Smooth muscle cell (in vitro differentiated cells): Measurements from ENCODE around the gene FLYWCH1. TPM values are rescaled to one million over a fixed set of nuclear protein-coding genes. Genes with fewer than 3 reads are reported as not detected.

Experiments
- DNase-seq: peaks from one replicate; lab custom pipeline; 2025; ENCODE audit not compliant: unreplicated experiment; lab: John Stamatoyannopoulos, UW
- H2AFZ ChIP-seq: fragments of 200-600 bp; sonication (generic); 2 replicates; pipeline ENCODE4 v1.6.0; 2016; ENCODE audit warnings: antibody characterized with exemption, low read depth, mild to moderate bottlenecking
- H3F3A ChIP-seq: fragments of 200-600 bp; sonication (generic); 2 replicates; pipeline ENCODE4 v1.6.0; 2017; ENCODE audit warnings: antibody characterized with exemption, low read depth
- H3K27ac ChIP-seq: fragments of 200-600 bp; sonication (generic); 2 replicates; pipeline ENCODE4 v1.5.1; 2016; ENCODE audit warnings: low read depth, mild to moderate bottlenecking
- H3K27me3 ChIP-seq: fragments of 200-600 bp; sonication (generic); 2 replicates; pipeline ENCODE4 v1.6.1; 2016; ENCODE audit warnings: low read depth, mild to moderate bottlenecking
- H3K36me3 ChIP-seq: fragments of 200-600 bp; sonication (generic); 2 replicates; pipeline ENCODE4 v1.5.1; 2016; ENCODE audit warnings: low read depth
- H3K4me1 ChIP-seq: fragments of 200-600 bp; sonication (generic); 2 replicates; pipeline ENCODE4 v1.5.1; 2016; ENCODE audit warnings: low read depth
- H3K4me2 ChIP-seq: fragments of 200-600 bp; sonication (generic); 2 replicates; pipeline ENCODE4 v1.6.0; 2016; ENCODE audit warnings: mild to moderate bottlenecking
- H3K4me3 ChIP-seq: fragments of 200-600 bp; sonication (generic); 2 replicates; pipeline ENCODE4 v1.5.1; 2016; ENCODE audit warnings: mild to moderate bottlenecking
- H3K79me2 ChIP-seq: fragments of 200-600 bp; sonication (generic); 2 replicates; pipeline ENCODE4 v1.6.0; 2016; ENCODE audit warnings: low read depth, mild to moderate bottlenecking
- H3K9ac ChIP-seq: fragments of 200-600 bp; sonication (generic); 2 replicates; pipeline ENCODE4 v1.6.0; 2016; ENCODE audit warnings: low read depth
- H3K9me3 ChIP-seq: fragments of 200-600 bp; sonication (generic); replicated peaks from 2 replicates; pipeline ENCODE4 v1.5.1; 2016; ENCODE audit warnings: low read depth
- H4K20me1 ChIP-seq: fragments of 200-600 bp; sonication (generic); 2 replicates; pipeline ENCODE4 v1.6.0; 2016; ENCODE audit warnings: low read depth
- WGBS: methylation state at CpG from one replicate; pipeline ENCODE4 v1.1.7; 2016; ENCODE audit warnings: low lambda C conversion rate; 5-methylcytosine and 5-hydroxymethylcytosine counted together
- polyA plus RNA-seq: library from polyadenylated mRNA; unstranded; fragments of >200 nt; fragmentation: Nextera tagmentation; extraction: Ambion mirVana; gene quantifications from 2 replicates; pipeline ENCODE4 v1.2.1, GENCODE V29; 2016
- total RNA-seq: library from RNA; depleted of rRNA; stranded (reverse); fragments of >200 nt; gene quantifications from 2 replicates; pipeline ENCODE4 v1.2.3, GENCODE V29; 2014
- TF ChIP-seq, protein P1 (sequence below): fragments of 200-600 bp; sonication (generic); IDR thresholded peaks from 2 replicates; pipeline ENCODE4 v1.5.1; 2017; ENCODE audit warnings: borderline replicate concordance, mild to moderate bottlenecking, antibody characterized with exemption; ENCODE audit not compliant: insufficient read depth, poor library complexity, severe bottlenecking

The FLYWCH1 gene
- total and polyA plus RNA-seq, 2 experiments from 2014 or later = 13.5 to 26.0 TPM

DNA sequence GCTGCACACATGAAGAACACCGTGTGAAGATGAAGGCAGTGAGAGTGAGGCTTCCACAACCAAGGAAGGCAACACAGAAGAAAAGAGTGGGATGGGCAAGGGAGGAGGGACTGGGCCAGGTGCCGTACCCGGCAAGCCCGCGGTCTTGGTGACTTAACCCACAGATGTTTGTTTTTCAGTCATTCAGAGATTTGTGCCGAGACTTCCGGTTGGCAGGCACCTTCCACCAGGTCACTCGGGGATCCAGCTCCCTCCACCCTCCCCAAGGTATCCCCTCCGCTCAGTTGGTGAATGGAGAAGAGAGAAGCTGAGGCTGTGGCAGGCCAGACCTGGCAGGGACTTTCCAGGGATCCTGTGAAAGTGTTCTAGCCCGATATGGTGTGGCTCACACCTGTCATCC is 47.5 kb downstream of the FLYWCH1 start:
- Histone ChIP-seq H3F3A (no peaks in the 10 kb centered on the region), H3K4me2 (no peak overlapping the region), H2AFZ (no peak overlapping the region), H3K36me3 (no peaks in the 10 kb centered on the region), H3K79me2 (no peaks in the 10 kb centered on the region), H3K27ac (no peak overlapping the region), H3K9ac (no peak overlapping the region), H3K27me3 (peaks cover 19% of the 10 kb centered on the region), H4K20me1 (no peaks in the 10 kb centered on the region), H3K4me1 (peaks cover 13% of the 10 kb centered on the region), H3K4me3 (no peak overlapping the region), H3K9me3 (no peaks in the 10 kb centered on the region)
- WGBS = 85% methylated on average over 10 of the region's 10 CpGs
- TF ChIP-seq, protein P1, sequence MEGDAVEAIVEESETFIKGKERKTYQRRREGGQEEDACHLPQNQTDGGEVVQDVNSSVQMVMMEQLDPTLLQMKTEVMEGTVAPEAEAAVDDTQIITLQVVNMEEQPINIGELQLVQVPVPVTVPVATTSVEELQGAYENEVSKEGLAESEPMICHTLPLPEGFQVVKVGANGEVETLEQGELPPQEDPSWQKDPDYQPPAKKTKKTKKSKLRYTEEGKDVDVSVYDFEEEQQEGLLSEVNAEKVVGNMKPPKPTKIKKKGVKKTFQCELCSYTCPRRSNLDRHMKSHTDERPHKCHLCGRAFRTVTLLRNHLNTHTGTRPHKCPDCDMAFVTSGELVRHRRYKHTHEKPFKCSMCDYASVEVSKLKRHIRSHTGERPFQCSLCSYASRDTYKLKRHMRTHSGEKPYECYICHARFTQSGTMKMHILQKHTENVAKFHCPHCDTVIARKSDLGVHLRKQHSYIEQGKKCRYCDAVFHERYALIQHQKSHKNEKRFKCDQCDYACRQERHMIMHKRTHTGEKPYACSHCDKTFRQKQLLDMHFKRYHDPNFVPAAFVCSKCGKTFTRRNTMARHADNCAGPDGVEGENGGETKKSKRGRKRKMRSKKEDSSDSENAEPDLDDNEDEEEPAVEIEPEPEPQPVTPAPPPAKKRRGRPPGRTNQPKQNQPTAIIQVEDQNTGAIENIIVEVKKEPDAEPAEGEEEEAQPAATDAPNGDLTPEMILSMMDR = no peak
- DNase-seq = no peak

DNA sequence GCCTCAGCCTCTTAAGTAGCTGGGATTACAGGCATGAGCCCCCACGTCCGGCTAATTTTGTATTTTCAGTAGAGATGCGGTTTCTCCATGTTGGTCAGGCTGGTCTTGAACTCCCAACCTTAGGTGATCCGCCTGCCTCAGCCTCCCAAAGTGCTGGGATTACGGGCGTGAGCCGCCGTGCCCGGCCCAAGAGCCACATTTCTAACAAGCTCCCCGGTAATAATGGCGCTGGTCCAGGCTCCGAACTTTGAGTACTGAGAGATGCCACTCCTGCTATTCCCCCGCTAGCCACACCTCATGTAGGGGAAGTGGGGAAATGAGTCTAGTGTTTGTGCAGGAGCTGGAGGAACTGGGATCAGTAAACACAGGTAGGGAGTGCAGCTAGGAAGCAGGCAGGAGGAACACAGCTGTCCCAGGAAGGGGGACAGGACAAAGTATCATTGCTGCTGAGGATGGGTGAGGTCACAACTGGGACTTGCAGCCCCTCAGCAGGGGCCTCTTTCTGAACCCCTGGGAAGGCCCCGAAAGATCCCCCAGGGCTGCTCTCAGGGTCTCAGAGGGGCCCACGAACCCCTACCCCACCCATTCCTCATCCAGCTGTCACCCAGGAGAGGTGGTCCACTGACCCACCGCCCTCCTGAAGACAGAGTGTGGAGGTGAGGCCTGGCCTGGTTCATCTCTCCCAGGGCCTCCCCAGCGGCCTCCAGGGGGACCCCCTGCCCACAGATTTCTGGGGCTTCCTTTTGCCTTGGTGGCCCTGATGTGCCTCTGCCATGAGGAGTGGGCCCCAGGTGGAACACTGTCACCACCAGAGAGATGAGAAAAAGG is 48.7 kb downstream of the FLYWCH1 start:
- WGBS = 83% methylated on average over 17 of the region's 17 CpGs
- Histone ChIP-seq H3K4me2 (no peak overlapping the region), H3F3A (no peaks in the 10 kb centered on the region), H3K9me3 (no peaks in the 10 kb centered on the region), H3K4me3 (no peak overlapping the region), H3K4me1 (peaks cover 18% of the 10 kb centered on the region), H3K27ac (no peak overlapping the region), H4K20me1 (no peaks in the 10 kb centered on the region), H3K79me2 (no peaks in the 10 kb centered on the region), H3K9ac (no peak overlapping the region), H2AFZ (no peak overlapping the region), H3K36me3 (no peaks in the 10 kb centered on the region), H3K27me3 (peaks cover 31% of the 10 kb centered on the region)
- TF ChIP-seq, protein P1 = no peak
- no peak for DNase-seq

DNA sequence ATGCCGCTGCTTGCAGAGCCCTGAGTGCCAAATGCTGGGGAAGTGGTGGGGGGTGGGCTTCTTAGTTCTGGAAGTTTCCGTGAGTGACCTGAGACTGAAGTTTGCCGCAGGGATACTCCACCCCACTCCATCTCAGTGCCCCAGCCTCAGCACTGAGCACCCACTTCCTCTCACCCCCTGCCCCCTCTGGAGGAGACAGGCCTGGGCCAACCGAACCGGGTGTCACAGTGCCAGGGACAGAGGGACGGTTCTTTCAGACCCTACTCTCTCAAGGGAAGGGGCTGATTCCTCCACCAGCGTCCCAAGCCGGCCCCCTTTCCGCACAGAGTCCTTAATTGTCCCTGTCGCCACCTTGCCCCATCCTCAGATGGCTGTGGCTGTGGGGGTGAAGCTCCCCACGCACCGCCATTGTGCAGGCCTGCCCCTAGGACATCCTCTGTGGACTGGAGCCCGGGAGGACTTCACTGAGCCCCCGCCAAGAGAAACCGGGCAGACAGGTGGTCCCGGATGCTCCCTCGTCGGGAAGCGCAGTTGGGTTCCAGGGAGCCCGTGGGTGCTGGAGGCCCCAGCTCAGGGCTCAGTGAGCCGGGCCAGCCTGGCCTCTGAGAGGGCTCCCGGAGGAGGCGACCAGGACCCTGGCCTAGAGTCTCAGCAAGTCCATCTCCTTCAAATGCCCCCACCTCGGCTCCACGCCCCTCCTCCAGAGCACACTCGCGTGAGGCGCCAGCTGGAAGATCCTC is 50.8 kb downstream of the FLYWCH1 start:
- no peak for DNase-seq

More for the DNA sequence above, 50.8 kb downstream of the FLYWCH1 start:
- Histone ChIP-seq H3K9ac (no peak overlapping the region), H3K27ac (no peak overlapping the region), H3K4me2 (no peak overlapping the region), H3K79me2 (no peaks in the 10 kb centered on the region), H3K4me1 (peaks cover 18% of the 10 kb centered on the region), H3F3A (no peaks in the 10 kb centered on the region), H3K4me3 (no peak overlapping the region), H2AFZ (no peak overlapping the region), H4K20me1 (no peaks in the 10 kb centered on the region), H3K36me3 (no peaks in the 10 kb centered on the region), H3K9me3 (no peaks in the 10 kb centered on the region), H3K27me3 (peaks cover 52% of the 10 kb centered on the region)
- TF ChIP-seq, protein P1 = no peak
- WGBS = 63% methylated on average over 27 of the region's 28 CpGs
